ENCODE results near the gene LIN28B. TPM values are rescaled to one million over a fixed set of nuclear protein-coding genes. Genes with fewer than 3 reads are reported as not detected.

LIN28B gene
- total and polyA plus RNA-seq, 2 experiments from 2014 or later: 35.3 to 96.4 TPM

DNA sequence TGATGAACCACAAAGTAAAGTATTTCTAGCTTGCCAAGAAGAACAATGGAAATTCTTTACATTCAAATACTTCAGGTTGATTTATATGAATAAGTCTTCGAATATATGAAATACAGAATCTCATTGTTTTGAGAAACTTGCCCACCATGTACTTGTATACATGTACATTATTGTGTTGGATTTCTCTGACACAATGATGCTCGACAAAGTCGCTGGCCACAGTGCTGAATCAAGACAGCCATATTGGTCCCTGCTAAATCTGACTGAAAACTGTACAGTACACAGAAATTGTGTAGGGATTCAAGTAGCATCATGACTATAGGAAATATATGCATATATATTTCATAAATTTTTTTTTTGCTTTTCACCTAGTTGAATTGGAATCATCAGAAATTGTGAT lies 13.1 kb upstream of the LIN28B start:
- H3F3A ChIP-seq (replicated peaks; ENCODE audit: low read depth): no peaks in the 10 kb centered on the region
- no peak overlapping the region for H3K4me3 Mint-ChIP-seq
- H3K4me1 Mint-ChIP-seq: peaks cover 31% of the 10 kb centered on the region
- no peaks in the 10 kb centered on the region for H3K9me3 Mint-ChIP-seq
- ATAC-seq: no peak
- peaks cover 15% of the 10 kb centered on the region for H3K4me1 ChIP-seq (ENCODE audit: insufficient read depth)
- TF ChIP-seq, protein P1, sequence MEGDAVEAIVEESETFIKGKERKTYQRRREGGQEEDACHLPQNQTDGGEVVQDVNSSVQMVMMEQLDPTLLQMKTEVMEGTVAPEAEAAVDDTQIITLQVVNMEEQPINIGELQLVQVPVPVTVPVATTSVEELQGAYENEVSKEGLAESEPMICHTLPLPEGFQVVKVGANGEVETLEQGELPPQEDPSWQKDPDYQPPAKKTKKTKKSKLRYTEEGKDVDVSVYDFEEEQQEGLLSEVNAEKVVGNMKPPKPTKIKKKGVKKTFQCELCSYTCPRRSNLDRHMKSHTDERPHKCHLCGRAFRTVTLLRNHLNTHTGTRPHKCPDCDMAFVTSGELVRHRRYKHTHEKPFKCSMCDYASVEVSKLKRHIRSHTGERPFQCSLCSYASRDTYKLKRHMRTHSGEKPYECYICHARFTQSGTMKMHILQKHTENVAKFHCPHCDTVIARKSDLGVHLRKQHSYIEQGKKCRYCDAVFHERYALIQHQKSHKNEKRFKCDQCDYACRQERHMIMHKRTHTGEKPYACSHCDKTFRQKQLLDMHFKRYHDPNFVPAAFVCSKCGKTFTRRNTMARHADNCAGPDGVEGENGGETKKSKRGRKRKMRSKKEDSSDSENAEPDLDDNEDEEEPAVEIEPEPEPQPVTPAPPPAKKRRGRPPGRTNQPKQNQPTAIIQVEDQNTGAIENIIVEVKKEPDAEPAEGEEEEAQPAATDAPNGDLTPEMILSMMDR (conservative IDR thresholded peaks at IDR 0.05; ENCODE audit: low read depth in 2 of 2): no peak
- peak; percentile 82 for TF ChIP-seq REST (IDR thresholded peaks at IDR 0.05; ENCODE audit: unreplicated experiment)
- H3K4me3 ChIP-seq: no peak overlapping the region
- no peaks in the 10 kb centered on the region for H3K36me3 ChIP-seq (ENCODE audit: insufficient read depth)
- 0 out of 3 replicates have a peak, but pooled peaks cover 4% of the 10 kb centered on the region for H3K36me3 Mint-ChIP-seq (ENCODE audit: low read depth)
- H2AFZ ChIP-seq: no peak overlapping the region
- H3K9me2 ChIP-seq (ENCODE audit: insufficient read depth): no peaks in the 10 kb centered on the region
- no peak overlapping the region for H3K4me2 ChIP-seq
- H3K27ac ChIP-seq (ENCODE audit: low read depth): no peak overlapping the region
- DNase-seq (ENCODE audit: low spot score): no peak
- H3K27me3 ChIP-seq (ENCODE audit: insufficient read depth): no peaks in the 10 kb centered on the region
- no peaks in the 10 kb centered on the region for H4K20me1 ChIP-seq (replicated peaks; ENCODE audit: insufficient read depth)
- no peak overlapping the region for H3K27ac Mint-ChIP-seq
- peaks cover 67% of the 10 kb centered on the region for H3K79me2 ChIP-seq (replicated peaks; ENCODE audit: insufficient read depth)
- peaks cover 7% of the 10 kb centered on the region for H3K27me3 Mint-ChIP-seq (ENCODE audit: insufficient read depth, low read depth, poor library complexity)

DNA sequence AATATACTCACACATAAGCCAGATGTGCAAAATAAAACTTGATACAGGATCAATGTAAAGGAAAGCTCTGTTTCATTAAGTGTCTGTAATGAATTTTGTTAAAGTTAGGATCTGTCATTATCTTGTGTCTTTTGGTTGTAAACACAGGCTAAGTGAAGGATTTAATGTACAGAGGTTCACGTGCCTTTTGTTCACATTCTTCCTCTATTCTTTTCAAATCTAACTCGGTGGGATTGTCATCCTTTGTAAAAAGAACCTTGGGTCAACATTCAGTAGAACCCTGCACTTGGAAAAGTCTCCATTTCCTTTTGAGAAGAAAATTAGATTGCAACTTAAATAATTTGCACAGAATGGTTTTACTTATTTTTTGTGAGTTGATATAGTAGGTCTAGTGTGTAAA lies 7.7 kb upstream of the LIN28B start:
- 0 out of 2 replicates have a peak overlapping the region, but pooled peaks have one; percentile 36 for H3K27ac Mint-ChIP-seq
- peaks cover 47% of the 10 kb centered on the region for H3K79me2 ChIP-seq (replicated peaks; ENCODE audit: insufficient read depth)
- TF ChIP-seq ZNF114 (CRISPR knock-in tag; IDR thresholded peaks at IDR 0.05) (no peak), ZNF462 (CRISPR knock-in tag; IDR thresholded peaks at IDR 0.05) (no peak), ZNF331 (CRISPR knock-in tag; IDR thresholded peaks at IDR 0.05; ENCODE audit: low read depth) (no peak), POLR2AphosphoS5 (IDR thresholded peaks at IDR 0.05; ENCODE audit: low read depth) (no peak), JUNB (IDR thresholded peaks at IDR 0.05; ENCODE audit: unreplicated experiment) (no peak)

More for the DNA sequence above, 7.7 kb upstream of the LIN28B start:
- H3K4me2 ChIP-seq: no peak overlapping the region
- Mint-ChIP-seq H3K36me3 (ENCODE audit: low read depth) (no peaks in the 10 kb centered on the region; the same call in 2 of the 3 replicates), H3K27me3 (ENCODE audit: insufficient read depth, low read depth, poor library complexity) (peaks cover 9% of the 10 kb centered on the region), H3K4me3 (no peak overlapping the region), H3K9me3 (no peaks in the 10 kb centered on the region), H3K4me1 (peaks cover 45% of the 10 kb centered on the region)
- DNase-seq (ENCODE audit: low spot score) (no peak), ATAC-seq (no peak)
- no peaks in the 10 kb centered on the region; the same call in 1 of the 2 replicates for H3F3A ChIP-seq (replicated peaks; ENCODE audit: low read depth)
- H3K4me1 ChIP-seq (ENCODE audit: insufficient read depth): peaks cover 42% of the 10 kb centered on the region
- H3K27me3 ChIP-seq (ENCODE audit: insufficient read depth): no peaks in the 10 kb centered on the region
- H3K9me2 ChIP-seq (ENCODE audit: insufficient read depth): no peaks in the 10 kb centered on the region
- H3K36me3 ChIP-seq (ENCODE audit: insufficient read depth): no peaks in the 10 kb centered on the region
- H2AFZ ChIP-seq: no peak overlapping the region
- H3K4me3 ChIP-seq: no peak overlapping the region
- no peaks in the 10 kb centered on the region for H4K20me1 ChIP-seq (replicated peaks; ENCODE audit: insufficient read depth)
- no peak overlapping the region for H3K27ac ChIP-seq (ENCODE audit: low read depth)
